LNCaP clone FGC (cell line): ENCODE results near the gene SIRT7.
A peak's percentile ranks its signal among the peaks of the same experiment; 100 is the strongest.

Experiments used
- DNase-seq: peaks from one replicate; pipeline ENCODE4 v3.0.0-alpha.2; 2011; ENCODE audit warnings: low read depth
- H3K4me3 ChIP-seq: 2 replicates; pipeline ENCODE4 v1.5.1; 2011; ENCODE audit warnings: mild to moderate bottlenecking, low read depth, low read length, control low read depth
- TF ChIP-seq, protein P1 (sequence below): IDR thresholded peaks from 2 replicates; pipeline ENCODE4 v1.5.1; 2012; ENCODE audit warnings: mild to moderate bottlenecking; ENCODE audit not compliant: control insufficient read depth, insufficient read depth; ENCODE audit errors: extremely low read depth

SIRT7 gene

GRCh38 chr17:81909966-81910839 lies 7.8 kb downstream of the SIRT7 start:
- DNase-seq, result no peak
- TF ChIP-seq, protein P1, sequence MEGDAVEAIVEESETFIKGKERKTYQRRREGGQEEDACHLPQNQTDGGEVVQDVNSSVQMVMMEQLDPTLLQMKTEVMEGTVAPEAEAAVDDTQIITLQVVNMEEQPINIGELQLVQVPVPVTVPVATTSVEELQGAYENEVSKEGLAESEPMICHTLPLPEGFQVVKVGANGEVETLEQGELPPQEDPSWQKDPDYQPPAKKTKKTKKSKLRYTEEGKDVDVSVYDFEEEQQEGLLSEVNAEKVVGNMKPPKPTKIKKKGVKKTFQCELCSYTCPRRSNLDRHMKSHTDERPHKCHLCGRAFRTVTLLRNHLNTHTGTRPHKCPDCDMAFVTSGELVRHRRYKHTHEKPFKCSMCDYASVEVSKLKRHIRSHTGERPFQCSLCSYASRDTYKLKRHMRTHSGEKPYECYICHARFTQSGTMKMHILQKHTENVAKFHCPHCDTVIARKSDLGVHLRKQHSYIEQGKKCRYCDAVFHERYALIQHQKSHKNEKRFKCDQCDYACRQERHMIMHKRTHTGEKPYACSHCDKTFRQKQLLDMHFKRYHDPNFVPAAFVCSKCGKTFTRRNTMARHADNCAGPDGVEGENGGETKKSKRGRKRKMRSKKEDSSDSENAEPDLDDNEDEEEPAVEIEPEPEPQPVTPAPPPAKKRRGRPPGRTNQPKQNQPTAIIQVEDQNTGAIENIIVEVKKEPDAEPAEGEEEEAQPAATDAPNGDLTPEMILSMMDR, result no peak
- peak overlapping the region; percentile 80 for H3K4me3 ChIP-seq

DNA sequence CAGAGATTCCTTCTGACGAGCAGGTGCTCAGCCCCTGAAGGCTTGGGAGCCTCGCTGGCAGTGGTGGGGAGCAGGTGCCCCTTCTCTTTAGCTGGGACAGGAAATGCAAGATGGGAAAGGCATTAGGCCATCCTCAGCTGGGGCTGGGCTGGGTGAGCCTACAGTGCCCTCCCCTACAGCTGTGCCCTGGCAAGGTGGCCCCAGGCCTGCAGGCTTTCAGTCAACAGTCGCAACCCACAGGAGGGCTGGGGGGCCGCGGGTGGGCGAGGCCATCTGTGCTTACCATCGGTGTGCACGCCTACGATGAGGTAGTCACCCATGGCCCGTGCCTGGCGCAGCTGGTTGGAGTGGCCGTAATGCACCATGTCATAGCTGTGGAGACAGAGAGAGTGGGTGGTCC lies 8.7 kb downstream of the SIRT7 start:
- TF ChIP-seq, protein P1, result no peak
- no peak for DNase-seq
- no peak overlapping the region; the same call in 1 of the 2 replicates for H3K4me3 ChIP-seq

- no peak overlapping the region for H3K4me3 ChIP-seq
- DNase-seq, result no peak
- TF ChIP-seq, protein P1, result no peak
These were observed 9.2 kb downstream of the SIRT7 start for GRCh38 chr17:81908793-81909192.

DNA sequence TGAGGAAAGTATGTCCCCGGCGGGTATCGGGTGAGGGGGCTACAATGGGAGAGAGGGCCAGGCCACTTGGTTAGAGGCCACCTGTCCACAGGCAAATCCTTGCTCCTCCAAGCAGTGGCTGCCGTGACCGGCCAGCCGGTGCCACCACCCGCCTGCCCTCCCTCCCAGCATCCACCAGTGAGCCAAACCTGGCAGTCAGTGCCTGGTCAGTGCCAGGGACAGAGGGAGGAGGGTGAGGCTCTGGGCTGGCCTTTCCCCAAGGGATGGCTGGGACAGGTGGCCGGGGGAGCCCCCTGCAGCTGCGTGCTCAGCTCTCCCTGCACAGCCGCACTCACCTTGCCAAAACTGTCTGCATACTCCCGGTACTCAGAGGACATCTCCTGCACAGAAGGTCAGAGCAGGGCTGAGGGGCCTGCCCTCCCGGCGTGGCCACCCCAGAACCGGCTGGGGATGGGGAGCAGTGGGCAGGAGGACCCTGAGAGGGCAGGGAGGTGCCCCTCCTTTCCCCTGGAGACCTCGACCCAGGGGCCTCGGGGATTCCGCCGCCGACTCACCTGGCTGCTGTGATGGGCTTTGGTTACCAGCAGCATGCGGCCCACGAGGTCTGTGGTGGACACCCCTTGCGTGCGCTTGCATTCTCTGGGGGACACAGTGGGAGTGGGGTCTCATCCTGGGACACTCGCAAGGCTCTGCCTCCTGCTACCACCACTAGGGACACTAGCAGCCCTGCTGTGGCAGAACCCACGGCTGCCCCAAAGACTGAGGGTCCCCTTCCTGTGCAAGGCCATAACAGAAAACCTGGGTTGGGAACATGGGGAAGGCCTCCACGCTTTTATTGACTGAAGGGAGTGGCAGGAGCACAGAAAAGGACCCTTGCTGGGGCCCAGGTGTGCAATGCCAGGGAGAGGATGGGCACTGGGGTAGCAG lies 10.5 kb downstream of the SIRT7 start:
- DNase-seq, result no peak
- H3K4me3 ChIP-seq, result no peak overlapping the region
- TF ChIP-seq, protein P1, result no peak

DNA sequence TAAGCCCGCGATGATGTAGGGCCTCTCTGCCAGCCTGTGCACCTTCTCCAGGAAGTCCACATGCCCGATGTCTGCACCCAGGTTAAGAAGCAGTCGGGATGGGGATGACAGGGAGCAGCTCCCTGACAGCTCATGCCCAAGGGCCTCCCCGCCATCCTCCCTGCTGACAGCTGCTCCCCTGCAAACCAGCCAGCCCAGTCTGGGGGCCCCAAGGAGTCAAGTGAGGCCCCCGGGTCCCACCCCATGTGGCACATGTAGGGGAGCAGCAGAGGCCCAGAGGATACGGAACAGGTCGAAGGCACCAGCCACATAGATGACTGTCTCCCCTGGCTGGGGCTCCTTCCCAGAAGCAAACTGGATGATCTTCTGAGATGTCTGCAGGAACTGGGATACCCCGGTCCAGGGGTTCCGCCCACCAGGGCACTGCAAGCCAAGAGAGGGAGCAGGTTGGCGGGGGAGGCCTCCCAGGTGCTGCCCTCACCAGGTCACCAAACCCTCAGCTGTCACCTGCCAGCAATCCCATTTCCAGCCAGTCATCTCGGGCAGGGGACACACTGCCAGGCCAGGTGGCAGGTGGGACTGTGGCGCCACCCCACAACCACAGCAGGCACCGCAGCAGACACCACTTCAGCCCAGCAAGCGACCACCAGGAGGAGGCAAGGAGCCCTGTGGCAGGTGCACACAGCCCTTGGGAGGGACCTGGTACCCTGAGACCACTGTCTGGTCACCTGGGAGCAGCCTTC lies 11.3 kb downstream of the SIRT7 start:
- H3K4me3 ChIP-seq, result no peak overlapping the region
- TF ChIP-seq, protein P1, result no peak
- DNase-seq, result no peak

DNA sequence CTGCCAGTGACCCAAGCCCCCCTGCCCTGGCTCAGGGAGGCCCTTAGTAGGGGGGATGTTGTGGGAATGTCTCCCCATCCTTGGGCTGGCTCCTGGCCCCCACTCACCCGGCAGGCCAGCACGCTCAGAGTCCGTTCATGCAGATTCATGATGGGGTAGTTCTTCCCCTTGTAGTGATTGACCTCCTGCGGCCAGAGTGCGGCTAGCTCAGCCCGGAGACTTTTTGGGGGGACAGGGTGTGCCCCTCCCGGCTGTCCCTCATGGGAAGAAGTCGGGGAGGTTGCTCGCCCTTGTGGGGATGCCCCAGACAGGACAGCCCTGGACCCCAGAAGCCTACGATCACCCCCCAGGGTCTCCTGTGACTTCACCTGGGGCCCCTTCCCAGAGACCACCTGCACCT lies 12.0 kb downstream of the SIRT7 start:
- TF ChIP-seq, protein P1, result no peak
- H3K4me3 ChIP-seq, result no peak overlapping the region
- no peak for DNase-seq
